ENCODE data around the gene OR5C1. TPM values are rescaled to one million over a fixed set of nuclear protein-coding genes. Genes with fewer than 3 reads are reported as not detected.

Gene OR5C1
- total RNA-seq, 4 donors from 2014 or later: not detected

DNA sequence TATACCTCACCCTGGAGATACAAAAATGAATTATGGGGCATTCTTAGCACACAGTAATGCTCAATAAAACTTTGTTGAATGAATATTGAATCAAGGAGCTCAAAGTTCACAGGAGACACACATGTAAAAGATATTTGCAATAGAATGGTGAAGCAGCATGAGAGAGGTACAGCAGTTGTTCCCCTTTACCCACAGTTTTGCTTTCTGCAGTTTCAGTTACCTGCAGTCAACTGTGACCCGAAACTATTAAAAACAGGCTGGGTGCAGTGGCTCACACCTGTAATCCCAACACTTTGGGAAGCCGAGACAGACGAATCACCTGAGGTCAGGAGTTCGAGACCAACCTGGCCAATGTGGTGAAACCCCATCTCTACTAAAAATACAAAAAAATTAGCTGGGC is 2.4 kb upstream of the OR5C1 start:
- Histone ChIP-seq H3K4me1 (no peaks in the 10 kb centered on the region), H3K9me3 (no peaks in the 10 kb centered on the region), H3K36me3 (no peaks in the 10 kb centered on the region), H3K4me3 (no peak overlapping the region), H3K27ac (no peak overlapping the region), H3K27me3 (no peaks in the 10 kb centered on the region)
- in situ Hi-C loops (cut with MboI; ENCODE audit: low sequenced_read_pairs in 4 of 4): no loop called here
- no peak for DNase-seq
- no peak for TF ChIP-seq POLR2A (IDR thresholded peaks at IDR 0.05)
- TF ChIP-seq, protein P1, sequence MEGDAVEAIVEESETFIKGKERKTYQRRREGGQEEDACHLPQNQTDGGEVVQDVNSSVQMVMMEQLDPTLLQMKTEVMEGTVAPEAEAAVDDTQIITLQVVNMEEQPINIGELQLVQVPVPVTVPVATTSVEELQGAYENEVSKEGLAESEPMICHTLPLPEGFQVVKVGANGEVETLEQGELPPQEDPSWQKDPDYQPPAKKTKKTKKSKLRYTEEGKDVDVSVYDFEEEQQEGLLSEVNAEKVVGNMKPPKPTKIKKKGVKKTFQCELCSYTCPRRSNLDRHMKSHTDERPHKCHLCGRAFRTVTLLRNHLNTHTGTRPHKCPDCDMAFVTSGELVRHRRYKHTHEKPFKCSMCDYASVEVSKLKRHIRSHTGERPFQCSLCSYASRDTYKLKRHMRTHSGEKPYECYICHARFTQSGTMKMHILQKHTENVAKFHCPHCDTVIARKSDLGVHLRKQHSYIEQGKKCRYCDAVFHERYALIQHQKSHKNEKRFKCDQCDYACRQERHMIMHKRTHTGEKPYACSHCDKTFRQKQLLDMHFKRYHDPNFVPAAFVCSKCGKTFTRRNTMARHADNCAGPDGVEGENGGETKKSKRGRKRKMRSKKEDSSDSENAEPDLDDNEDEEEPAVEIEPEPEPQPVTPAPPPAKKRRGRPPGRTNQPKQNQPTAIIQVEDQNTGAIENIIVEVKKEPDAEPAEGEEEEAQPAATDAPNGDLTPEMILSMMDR (IDR thresholded peaks at IDR 0.05 in 4 of 5, conservative IDR thresholded peaks at IDR 0.05 in 1 of 5): no peak
- intact Hi-C loops (cut with DNase I; ENCODE audit: low total_unique reads): no loop called here
- no peak for ATAC-seq

DNA sequence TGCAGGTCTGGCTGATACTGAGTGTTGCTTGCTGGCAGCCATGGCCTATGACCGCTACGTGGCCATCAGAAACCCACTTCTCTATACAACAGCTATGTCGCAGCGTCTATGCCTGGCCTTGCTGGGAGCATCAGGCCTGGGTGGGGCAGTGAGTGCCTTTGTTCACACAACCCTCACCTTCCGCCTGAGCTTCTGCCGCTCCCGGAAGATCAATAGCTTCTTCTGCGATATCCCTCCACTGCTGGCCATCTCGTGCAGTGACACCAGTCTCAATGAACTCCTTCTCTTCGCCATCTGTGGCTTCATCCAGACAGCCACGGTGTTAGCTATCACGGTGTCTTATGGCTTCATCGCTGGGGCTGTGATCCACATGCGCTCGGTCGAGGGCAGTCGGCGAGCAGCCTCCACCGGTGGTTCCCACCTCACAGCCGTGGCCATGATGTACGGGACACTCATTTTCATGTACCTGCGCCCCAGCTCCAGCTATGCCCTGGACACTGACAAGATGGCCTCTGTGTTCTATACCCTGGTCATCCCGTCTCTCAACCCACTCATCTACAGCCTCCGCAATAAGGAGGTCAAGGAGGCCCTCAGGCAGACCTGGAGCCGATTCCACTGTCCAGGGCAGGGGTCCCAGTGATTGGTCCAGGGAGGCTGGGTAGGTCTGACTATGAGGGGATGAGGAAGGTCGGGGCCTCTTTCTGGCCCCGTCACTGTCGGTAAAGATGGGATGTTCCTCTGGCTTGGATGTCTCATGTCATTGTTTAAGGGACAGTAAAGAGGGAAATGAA is 718 bp downstream of the OR5C1 start:
- Histone ChIP-seq H3K4me1 (no peaks in the 10 kb centered on the region), H3K27ac (no peak overlapping the region), H3K36me3 (no peaks in the 10 kb centered on the region), H3K27me3 (no peaks in the 10 kb centered on the region), H3K4me3 (no peak overlapping the region), H3K9me3 (no peaks in the 10 kb centered on the region)
- in situ Hi-C loops (cut with MboI; ENCODE audit: low sequenced_read_pairs in 4 of 4) (no loop called here), intact Hi-C loops (cut with DNase I; ENCODE audit: low total_unique reads) (no loop called here)
- TF ChIP-seq POLR2A (IDR thresholded peaks at IDR 0.05): no peak
- TF ChIP-seq, protein P1 (IDR thresholded peaks at IDR 0.05 in 4 of 5, conservative IDR thresholded peaks at IDR 0.05 in 1 of 5): no peak
- no peak for ATAC-seq
- no peak for DNase-seq

DNA sequence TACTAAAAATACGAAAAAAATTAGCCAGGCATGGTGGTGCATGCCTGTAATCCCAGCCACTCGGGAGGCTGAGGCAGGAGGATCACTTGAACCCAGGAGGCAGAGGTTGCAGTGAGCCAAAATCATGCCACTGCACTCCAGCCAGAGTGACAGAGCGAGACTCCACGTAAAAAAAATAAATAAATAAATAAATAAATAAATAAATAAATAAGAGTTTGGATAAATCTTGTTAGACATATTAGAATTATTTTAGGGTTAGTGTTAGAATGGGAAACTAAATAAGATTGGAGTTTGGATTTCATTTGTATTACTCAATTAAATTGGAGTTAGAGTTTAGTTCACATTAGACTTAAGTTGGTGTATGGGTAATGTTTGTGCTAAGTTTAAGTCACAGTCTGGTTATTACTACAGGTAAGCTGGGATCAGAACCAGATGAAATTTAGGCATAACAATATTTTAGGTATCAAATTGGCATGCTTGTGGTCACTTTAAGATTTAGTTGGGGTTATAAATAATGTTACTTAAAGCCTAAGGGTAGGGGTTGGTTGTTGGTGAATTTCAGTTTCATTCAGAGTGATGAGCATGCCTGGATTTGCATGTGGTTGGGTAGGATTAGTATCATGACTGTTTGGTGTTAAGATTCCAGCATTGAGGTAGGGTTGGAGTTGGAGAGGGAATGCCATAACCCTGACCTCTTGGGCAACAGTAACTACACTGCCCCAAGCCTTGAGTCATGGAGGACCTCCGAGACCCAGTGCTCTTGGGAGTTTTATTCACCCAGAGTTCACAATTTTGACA is 3.3 kb downstream of the OR5C1 start:
- in situ Hi-C loops (cut with MboI; ENCODE audit: low sequenced_read_pairs in 4 of 4): no loop called here
- no peak overlapping the region for H3K4me3 ChIP-seq
- H3K4me1 ChIP-seq: no peaks in the 10 kb centered on the region
- H3K9me3 ChIP-seq: no peaks in the 10 kb centered on the region
- H3K27me3 ChIP-seq: no peaks in the 10 kb centered on the region
- TF ChIP-seq, protein P1 (IDR thresholded peaks at IDR 0.05 in 4 of 5, conservative IDR thresholded peaks at IDR 0.05 in 1 of 5): no peak
- TF ChIP-seq POLR2A (IDR thresholded peaks at IDR 0.05): no peak
- no peak overlapping the region for H3K27ac ChIP-seq
- H3K36me3 ChIP-seq: no peaks in the 10 kb centered on the region
- DNase-seq: no peak
- ATAC-seq: no peak
- intact Hi-C loops (cut with DNase I; ENCODE audit: low total_unique reads): no loop called here

DNA sequence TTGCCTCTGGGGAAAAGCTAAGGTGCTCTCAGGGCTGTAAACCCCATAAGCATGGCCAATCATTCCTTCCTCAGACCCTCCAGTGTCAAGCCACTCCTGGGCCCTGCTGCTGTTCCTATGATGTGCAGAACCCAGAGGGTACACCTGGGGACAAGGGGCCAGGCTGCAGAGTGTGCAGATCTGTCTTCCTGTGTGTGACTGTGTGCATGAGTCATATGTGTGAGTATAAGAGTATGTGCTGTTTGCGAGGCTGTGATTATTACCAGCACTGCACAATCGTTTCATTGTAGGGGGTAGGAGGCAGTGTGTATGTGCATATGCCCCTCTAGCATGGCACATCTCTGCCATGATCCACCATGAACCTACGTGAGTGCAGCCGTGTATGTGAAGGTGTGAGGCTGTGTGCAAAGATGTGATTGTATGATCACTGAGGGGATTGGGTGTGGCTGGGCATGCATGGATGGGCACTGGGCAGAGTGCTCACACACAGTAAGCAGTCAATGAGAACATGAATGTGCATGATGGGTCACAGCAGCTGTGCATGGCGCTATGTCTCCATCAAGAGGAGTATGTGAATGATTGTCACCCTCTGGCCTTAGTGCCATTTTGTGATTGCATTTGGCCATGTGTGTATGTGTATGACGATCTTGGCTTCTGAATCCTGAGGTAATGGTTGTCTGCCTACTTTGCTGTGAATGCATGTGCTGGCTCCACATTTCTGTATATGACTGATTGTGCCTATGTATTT is 8.8 kb downstream of the OR5C1 start:
- DNase-seq (no peak), ATAC-seq (no peak)
- in situ Hi-C loops (cut with MboI; ENCODE audit: low sequenced_read_pairs in 4 of 4) (no loop called here), intact Hi-C loops (cut with DNase I; ENCODE audit: low total_unique reads) (no loop called here)
- no peak overlapping the region for H3K4me3 ChIP-seq
- no peaks in the 10 kb centered on the region for H3K9me3 ChIP-seq
- H3K4me1 ChIP-seq: no peaks in the 10 kb centered on the region
- no peaks in the 10 kb centered on the region for H3K27me3 ChIP-seq
- H3K27ac ChIP-seq: no peak overlapping the region
- TF ChIP-seq POLR2A (IDR thresholded peaks at IDR 0.05): no peak
- TF ChIP-seq, protein P1 (IDR thresholded peaks at IDR 0.05 in 4 of 5, conservative IDR thresholded peaks at IDR 0.05 in 1 of 5): no peak
- no peaks in the 10 kb centered on the region for H3K36me3 ChIP-seq
